HS-27A (cell line): ENCODE results near the gene ATP1B3.
"Not testable (repeated sequence)": the region's sequence is repeated elsewhere in the genome, so short reads cannot be mapped to it uniquely, and the experiment has no call there.

ENCODE experiments used
- DNase-seq: peaks from one replicate; pipeline ENCODE4 v3.0.0-alpha.2; 2012; ENCODE audit warnings: low read depth, missing footprints

The ATP1B3 gene

GRCh38 chr3:141876381-141876890, at the start of gene ATP1B3:
ATP1B3 (plus strand) TSS chr3:141876643; CDS start chr3:141876802, 159 bp downstream.
- no peak for DNase-seq

DNA sequence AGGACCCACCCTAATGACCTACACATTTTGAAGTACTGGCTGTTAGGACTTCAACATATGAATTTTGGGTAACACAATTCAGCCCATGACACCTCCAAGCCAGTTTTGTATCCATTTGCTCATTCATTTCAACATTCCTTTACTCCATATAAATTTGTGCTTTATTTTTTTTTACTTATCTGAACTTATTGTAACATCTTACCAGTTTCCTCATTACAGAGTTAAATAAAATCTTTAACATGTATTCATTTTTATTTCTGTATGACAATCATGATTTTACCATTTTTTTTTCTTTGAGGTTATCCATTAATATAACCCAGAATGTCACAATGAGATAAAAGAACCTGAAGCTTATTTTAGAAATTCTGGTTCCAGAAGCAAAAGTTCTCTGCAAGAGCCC, 48.0 kb upstream of the ATP1B3 start:
- no peak for DNase-seq

GRCh38 chr3:141828890-141829289, 47.6 kb upstream of the ATP1B3 start:
- no peak for DNase-seq

DNA sequence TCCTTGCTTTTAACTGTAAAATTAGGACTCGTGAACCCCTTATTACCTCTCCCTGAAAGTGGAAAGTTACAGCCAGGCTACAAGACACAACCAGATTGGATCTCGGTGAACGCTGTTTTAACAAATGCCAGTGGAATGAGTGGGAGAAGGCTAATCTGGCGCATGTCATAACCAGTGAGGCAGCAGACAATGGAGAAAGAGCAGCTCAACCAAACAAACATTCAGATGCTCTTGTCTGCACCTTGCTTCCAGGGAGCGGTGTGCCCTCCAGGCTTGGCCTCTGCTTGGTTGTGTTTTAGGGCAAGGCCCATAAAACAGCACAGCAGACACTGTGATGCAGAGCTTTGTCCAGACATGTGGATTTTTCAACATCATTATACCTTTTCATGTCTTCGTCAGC, 45.9 kb upstream of the ATP1B3 start:
- no peak for DNase-seq

DNA sequence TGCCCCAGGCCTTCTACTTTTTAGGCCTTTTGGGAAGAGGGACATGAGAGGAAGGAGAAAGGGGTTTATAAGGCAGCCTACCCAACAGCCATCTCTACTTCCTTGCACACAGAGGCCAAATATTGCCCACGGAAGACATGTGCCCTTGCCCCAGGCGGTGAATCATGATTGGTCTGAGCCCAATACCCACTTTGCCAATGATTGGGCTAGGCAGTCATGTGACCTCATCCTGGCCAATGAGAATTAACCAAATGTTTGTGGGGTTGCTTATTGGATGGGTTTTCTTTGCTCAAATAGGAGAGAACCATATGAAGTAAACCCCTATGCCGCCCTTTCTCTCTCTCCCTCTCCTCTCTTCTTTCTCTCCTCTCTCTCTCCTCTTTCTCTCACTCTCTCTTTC, 42.2 kb upstream of the ATP1B3 start:
- no peak for DNase-seq

DNA sequence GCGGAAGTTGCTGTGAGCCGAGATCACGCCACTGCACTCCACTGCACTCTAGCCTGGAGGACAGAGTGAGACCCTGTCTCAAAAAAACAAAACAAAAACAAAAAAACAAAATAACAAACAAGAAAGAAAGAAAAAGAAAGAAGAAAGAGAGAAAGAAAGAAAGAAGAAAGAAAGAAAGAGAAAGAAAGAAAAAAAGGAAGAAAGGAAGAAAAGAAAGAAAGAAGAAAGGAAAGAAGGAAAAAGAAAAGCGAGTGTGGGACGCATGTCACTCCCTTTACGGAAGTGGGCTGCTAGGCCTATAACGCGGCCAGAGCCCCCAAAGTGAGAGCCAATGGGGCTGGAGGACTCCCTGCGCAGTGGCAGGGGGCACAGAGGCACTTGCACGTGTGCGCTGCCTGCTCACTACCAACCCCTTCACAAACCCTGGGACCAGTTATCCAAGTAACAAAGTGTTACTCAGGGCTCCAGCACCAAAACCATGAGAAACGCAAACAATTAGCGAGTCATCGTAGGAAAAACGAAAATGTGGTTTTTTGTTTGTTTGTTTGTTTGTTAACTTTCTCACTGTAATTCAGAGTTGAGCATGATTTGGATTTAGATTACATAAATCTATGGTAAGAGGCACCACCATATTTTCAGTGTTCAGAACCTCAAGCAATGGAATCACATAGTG, 40.8 kb upstream of the ATP1B3 start:
- no peak for DNase-seq

GRCh38 chr3:141839389-141839788, 37.1 kb upstream of the ATP1B3 start:
- DNase-seq, result no peak

GRCh38 chr3:141840737-141841544, 35.5 kb upstream of the ATP1B3 start:
- peak; percentile 12 for DNase-seq

DNA sequence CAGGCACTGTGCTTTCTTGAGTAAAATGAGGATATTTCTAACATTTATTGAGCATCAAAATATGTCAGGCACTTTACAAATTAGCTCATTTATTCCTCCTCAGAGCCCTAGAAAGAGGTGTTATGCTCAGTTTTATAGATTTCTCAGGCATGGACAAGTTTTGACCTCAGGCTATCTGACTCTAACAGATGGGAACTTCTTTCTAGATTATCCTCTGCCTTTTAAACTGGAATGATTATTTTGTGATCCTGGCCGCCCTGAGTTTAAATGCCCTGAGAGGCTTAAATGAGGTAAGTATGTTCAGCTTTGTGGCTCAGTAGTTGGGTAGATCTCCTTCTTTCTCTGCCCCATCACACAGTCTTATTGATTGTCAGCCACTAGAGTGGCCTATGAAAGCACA, 32.3 kb upstream of the ATP1B3 start:
- no peak for DNase-seq

GRCh38 chr3:141844812-141845211, 31.6 kb upstream of the ATP1B3 start:
- no peak for DNase-seq

DNA sequence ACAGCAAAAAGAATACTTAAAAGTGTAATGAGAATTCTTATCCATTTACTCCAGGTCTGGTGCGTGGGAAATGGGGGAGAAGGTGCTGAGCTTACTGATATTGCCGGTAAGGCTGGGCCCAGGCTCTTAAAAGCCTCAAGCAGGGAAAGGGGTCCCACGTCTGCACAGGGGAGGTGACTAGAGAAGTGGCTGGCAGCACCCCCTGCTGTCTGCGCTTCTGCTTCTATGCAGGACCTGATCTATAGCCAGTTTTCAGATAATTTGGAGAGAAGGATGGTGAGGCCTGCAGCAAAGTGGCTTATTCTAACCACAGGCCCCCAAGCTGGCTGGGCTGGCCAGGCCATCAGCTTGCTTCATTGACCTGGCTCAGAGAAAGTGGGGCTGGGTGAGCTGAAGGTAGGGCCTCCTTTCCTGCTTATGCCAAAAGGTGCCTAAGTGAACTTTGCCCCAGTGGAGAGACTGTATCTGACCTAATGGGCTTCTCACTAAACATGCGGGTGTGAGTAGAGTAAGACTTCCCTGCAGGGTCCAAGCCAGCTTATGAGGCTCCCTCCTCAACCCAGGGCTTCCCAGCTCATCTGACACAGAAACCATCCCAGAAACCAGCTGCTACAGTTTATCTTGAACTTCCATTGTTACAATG, 30.9 kb upstream of the ATP1B3 start:
- no peak for DNase-seq

GRCh38 chr3:141846050-141846433, 30.4 kb upstream of the ATP1B3 start:
- no peak for DNase-seq

DNA sequence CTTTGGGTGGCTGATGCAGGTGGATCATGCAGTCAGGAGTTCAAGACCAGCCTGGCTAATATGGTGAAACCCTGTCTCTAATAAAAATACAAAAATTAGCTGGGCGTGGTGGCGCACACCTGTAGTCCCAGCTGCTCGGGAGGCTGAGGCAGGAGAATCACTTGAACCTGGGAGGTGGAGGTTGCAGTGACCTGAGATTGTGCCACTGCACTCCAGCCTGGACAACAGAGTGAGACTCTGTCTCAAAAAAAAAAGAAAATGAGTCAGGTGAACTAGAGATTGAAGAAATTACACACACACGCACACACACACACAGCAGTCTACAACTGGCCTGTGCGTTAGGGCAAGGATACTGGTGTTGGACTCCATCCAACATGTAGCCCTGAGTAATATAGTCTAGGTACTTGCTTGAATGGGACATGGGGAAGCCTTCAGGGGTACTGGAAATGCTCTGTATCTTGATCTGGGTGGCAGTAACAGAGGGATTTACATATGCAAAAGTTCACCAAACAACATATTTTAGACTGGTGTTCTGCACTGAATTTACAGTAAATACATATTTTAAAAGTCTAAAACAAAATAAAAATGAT, 28.2 kb upstream of the ATP1B3 start:
- not testable (repeated sequence) for DNase-seq

DNA sequence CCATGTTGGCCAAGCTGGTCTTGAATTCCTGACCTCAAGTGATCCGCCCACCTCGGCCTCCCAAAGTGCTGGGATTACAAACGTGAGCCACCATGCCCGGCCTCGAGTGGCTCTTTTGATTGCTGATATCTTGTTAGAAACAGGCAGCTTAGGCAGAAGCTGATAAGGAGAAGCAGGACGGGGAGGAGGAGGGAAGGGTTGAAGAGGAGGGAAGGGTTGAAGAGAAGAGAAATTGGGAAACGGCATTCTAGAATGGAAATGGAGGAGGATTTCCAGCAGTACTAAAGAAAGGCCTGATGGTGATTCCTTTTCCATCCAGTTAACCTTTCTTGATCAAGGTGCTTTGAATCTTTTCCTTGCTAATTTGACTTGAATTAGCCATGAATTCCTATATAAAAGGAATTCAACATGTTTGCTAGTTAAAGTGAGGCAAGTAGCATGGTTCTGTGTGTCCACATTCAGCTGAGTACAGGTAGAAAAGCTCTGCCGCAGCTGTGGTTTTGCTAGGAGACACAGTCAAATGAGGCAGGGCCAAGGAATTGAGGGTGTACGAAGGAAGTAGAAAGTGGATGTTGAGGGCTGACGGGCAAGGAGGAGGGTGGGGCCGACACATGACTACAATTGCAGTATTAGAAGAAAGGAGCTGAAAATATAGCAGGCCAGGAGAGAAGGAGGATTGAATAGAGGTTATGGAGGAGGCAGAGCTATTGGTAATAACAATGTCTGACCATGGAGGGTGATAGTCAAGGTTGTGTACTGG, 27.2 kb upstream of the ATP1B3 start:
- DNase-seq, result no peak

GRCh38 chr3:141851411-141851810, 25.0 kb upstream of the ATP1B3 start:
- DNase-seq, result no peak

GRCh38 chr3:141853081-141853601, 23.3 kb upstream of the ATP1B3 start:
- no peak for DNase-seq

DNA sequence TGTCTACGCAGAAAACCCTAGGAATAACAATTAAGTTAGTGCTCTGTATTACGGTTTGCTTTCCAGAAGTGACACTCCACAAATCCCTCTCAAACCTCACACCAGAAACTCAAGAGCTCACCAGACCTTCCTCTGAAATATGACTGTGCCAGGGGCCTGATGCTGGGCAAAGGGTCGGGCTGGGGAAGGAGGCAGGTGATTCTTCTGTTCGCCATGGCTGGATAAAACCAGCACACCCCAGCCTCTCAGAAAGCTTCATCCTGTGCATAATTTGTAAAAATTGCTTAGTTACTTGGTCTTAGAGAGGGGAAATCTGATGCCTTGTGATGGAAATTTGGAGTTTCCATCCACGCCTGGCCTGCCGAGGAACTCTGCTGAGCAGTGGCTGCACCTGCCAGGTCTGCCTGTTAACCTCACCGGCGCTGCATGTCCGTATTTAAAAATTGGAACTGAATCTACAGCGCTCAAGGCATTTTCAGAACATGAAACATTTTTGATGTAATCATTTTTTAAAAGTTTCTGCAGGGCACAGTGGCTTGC, 22.7 kb upstream of the ATP1B3 start:
- DNase-seq, result no peak

GRCh38 chr3:141854599-141854998, 21.8 kb upstream of the ATP1B3 start:
- no peak for DNase-seq

- DNase-seq, result no peak
These were observed 18.1 kb upstream of the ATP1B3 start for GRCh38 chr3:141858312-141858711.

DNA sequence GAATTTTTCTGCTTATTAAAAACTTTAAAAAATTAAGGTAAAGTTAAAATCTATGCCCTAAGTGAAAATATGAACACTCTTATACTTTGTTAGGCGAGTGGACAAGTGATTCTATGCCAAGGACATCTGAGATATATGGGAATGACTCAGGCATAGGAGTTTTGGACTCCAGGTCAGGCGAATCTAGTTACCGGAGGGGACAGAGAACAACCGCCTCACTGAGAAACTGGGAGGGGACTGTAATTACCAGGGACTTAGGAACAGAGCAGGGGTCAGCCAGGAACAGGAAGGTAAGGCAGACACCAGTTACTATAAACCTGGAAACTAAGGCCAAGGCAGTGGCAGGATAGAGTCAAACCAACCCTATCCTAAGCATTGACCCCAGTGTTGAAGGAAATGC, 16.8 kb upstream of the ATP1B3 start:
- DNase-seq, result no peak

DNA sequence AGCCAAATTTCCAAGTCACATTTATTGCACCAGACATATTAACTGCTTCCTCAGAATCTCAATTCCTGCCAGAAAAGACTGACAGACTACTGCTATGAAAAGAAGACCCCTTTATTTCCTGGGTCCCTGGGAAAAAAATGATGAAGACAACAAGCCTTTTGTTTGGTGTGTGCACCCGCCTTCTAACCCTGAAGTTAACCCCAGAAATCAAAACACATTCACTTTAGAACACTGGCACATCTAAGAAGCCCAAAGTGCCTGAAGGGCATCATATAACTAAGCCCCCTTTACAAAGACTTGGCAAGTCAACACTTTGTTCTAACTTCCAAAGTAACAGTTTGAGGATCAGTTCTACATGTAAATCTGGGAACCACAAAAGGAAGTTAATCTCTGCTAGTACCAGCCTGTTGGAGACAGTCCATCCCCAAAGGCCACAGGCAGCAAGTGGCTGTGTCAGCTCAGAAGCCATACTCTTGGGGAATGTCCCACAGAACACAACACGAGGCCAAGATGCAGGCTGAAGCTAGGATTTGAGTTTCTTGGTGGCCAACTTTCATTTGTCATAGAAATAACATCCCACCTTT, 16.3 kb upstream of the ATP1B3 start:
- DNase-seq, result no peak
